Activated CD4-positive, CD25-positive, alpha-beta regulatory T cell treated with anti-CD3 and anti-CD28 coated beads, Interleukin-2, amount 50 U/mL, for 24 hours (primary cell): ENCODE data around the gene KCNMB2.

ENCODE experiments used
- ATAC-seq, 2 donors: fragments of 150-1000 bp; cut with Tn5 transposase; one replicate each; pipeline ENCODE4 v1.10.0; 2021; ENCODE audit warnings: mild to moderate bottlenecking in 1 of 2, moderate library complexity in 1 of 2

The KCNMB2 gene

GRCh38 chr3:178663201-178663934 lies 127.1 kb downstream of the KCNMB2 start:
- no peak for ATAC-seq

- ATAC-seq: no peak
Observed at GRCh38 chr3:178665747-178666146, 129.5 kb downstream of the KCNMB2 start.

- ATAC-seq: no peak
Observed at GRCh38 chr3:178669022-178669601, 132.9 kb downstream of the KCNMB2 start.

- no peak for ATAC-seq
Observed at GRCh38 chr3:178669758-178670157, 133.5 kb downstream of the KCNMB2 start.

- no peak for ATAC-seq
Observed at GRCh38 chr3:178671377-178671776, 135.1 kb downstream of the KCNMB2 start.

GRCh38 chr3:178671791-178672190 lies 135.6 kb downstream of the KCNMB2 start:
- ATAC-seq: no peak

GRCh38 chr3:178672275-178672674 lies 136.0 kb downstream of the KCNMB2 start:
- no peak for ATAC-seq

GRCh38 chr3:178673529-178673928 lies 137.3 kb downstream of the KCNMB2 start:
- ATAC-seq: no peak

- ATAC-seq: no peak
Observed at GRCh38 chr3:178676077-178676476, 139.8 kb downstream of the KCNMB2 start.

- no peak for ATAC-seq
Observed at GRCh38 chr3:178676942-178677790, 140.9 kb downstream of the KCNMB2 start.

- no peak for ATAC-seq
Observed at GRCh38 chr3:178677961-178678360, 141.7 kb downstream of the KCNMB2 start.

GRCh38 chr3:178680037-178680436 lies 143.8 kb downstream of the KCNMB2 start:
- ATAC-seq: no peak

GRCh38 chr3:178680489-178680888 lies 144.3 kb downstream of the KCNMB2 start:
- no peak for ATAC-seq

- no peak for ATAC-seq
Observed at GRCh38 chr3:178684881-178685590, 148.8 kb downstream of the KCNMB2 start.

GRCh38 chr3:178685591-178685906 lies 149.3 kb downstream of the KCNMB2 start:
- no peak for ATAC-seq

GRCh38 chr3:178686826-178687225 lies 150.6 kb downstream of the KCNMB2 start:
- ATAC-seq: no peak

GRCh38 chr3:178690571-178690970 lies 154.3 kb downstream of the KCNMB2 start:
- ATAC-seq: no peak

- no peak for ATAC-seq
Observed at GRCh38 chr3:178699364-178699763, 163.1 kb downstream of the KCNMB2 start.

- no peak for ATAC-seq
Observed at GRCh38 chr3:178699810-178700209, 163.6 kb downstream of the KCNMB2 start.

GRCh38 chr3:178703268-178703975 lies 167.2 kb downstream of the KCNMB2 start:
- ATAC-seq: no peak

- no peak for ATAC-seq
Observed at GRCh38 chr3:178705925-178706324, 169.7 kb downstream of the KCNMB2 start.

- no peak for ATAC-seq
Observed at GRCh38 chr3:178706411-178706810, 170.2 kb downstream of the KCNMB2 start.
